SK-N-SH treated with all-trans-retinoic acid at 6 μM for 48 hours (cell line): ENCODE data around the gene FGGY.

Experiments used
- ESRRG ChIP-seq: fragments of 250-450 bp; sonication (Bioruptor Pico); IDR thresholded peaks from 2 replicates; pipeline ENCODE4 v1.6.1; 2021; ENCODE audit warnings: mild to moderate bottlenecking
- RARB ChIP-seq: fragments of 250-450 bp; sonication (Bioruptor Pico); IDR thresholded peaks from 2 replicates; pipeline ENCODE4 v1.8.0; 2021; ENCODE audit warnings: mild to moderate bottlenecking, moderate library complexity
- TOX ChIP-seq: fragments of 250-450 bp; sonication (Bioruptor Pico); IDR thresholded peaks from 2 replicates; pipeline ENCODE4 v1.8.0; 2021; ENCODE audit warnings: mild to moderate bottlenecking, moderate library complexity, borderline replicate concordance
- ZFP30 ChIP-seq: fragments of 450-650 bp; formaldehyde crosslinking; IDR thresholded peaks from 2 replicates; pipeline ENCODE4 v1.5.0; 2022; ENCODE audit warnings: mild to moderate bottlenecking, moderate library complexity
- ZNF8 ChIP-seq: fragments of 450-650 bp; formaldehyde crosslinking; IDR thresholded peaks from 2 replicates; pipeline ENCODE4 v1.5.0; 2020; ENCODE audit warnings: mild to moderate bottlenecking, moderate library complexity

DNA sequence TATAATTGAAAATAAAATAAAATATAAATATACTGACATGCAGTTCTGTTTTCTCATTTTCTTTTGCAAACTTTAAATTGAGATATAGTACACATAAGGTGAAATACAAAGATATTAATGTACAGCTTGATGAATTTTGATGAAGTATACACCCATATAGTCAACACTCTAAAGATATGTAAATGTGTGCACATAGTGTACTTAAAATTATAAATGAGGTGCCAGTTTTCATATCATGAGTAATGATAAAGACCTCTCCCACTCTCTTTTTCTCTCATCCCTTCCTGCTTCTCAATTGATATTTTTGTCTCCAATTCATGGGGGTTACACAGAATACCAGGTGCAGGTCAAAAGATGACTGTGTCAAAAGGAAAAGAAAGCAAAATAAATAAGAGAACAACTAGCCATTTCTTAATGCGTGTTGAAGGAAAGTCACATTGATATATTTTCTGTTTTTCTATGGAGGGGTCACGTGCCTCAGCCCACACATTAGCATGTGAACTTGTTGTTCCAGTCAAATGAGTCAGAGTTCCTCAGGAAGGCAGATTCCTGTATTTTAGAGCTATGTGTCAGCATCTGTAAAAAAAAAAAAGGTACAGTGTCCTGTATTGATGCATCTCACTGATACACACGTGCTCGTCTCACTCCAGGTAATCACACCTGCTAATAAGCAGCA is 453.6 kb downstream of the FGGY start:
- TF ChIP-seq ZNF8 (no peak), ZFP30 (no peak), ESRRG (CRISPR knock-in tag) (no peak), RARB (CRISPR knock-in tag) (no peak), TOX (no peak)
